T-helper 2 cell treated with Interferon-gamma antibody and Interleukin-4, amounts not matched to agents 5 μg/mL and 100 μg/mL, for 36 hours (primary cell): Measurements from ENCODE around the gene DDIT3.
"Not testable (repeated sequence)": the region's sequence is repeated elsewhere in the genome, so short reads cannot be mapped to it uniquely, and the experiment has no call there.

ENCODE experiments used
- DNase-seq: peaks from one replicate; pipeline ENCODE4 v3.0.0; 2021; ENCODE audit warnings: low spot score
- H3K27ac Mint-ChIP-seq: one replicate; pipeline ENCODE4 v1.8.0; 2021; ENCODE audit warnings: mild to moderate bottlenecking, mixed read lengths
- H3K27me3 Mint-ChIP-seq: one replicate; pipeline ENCODE4 v1.8.0; 2021; ENCODE audit warnings: low read depth, mixed read lengths
- H3K36me3 Mint-ChIP-seq: one replicate; pipeline ENCODE4 v1.8.0; 2021; ENCODE audit warnings: low read depth, mixed read lengths
- H3K4me1 Mint-ChIP-seq: one replicate; pipeline ENCODE4 v1.8.0; 2021; ENCODE audit warnings: low read depth, mixed read lengths
- H3K4me3 Mint-ChIP-seq: one replicate; pipeline ENCODE4 v1.8.0; 2022; ENCODE audit warnings: mild to moderate bottlenecking, moderate library complexity, mixed read lengths
- H3K9me3 Mint-ChIP-seq: one replicate; pipeline ENCODE4 v1.8.0; 2021; ENCODE audit warnings: mixed read lengths

The DDIT3 gene

DNA sequence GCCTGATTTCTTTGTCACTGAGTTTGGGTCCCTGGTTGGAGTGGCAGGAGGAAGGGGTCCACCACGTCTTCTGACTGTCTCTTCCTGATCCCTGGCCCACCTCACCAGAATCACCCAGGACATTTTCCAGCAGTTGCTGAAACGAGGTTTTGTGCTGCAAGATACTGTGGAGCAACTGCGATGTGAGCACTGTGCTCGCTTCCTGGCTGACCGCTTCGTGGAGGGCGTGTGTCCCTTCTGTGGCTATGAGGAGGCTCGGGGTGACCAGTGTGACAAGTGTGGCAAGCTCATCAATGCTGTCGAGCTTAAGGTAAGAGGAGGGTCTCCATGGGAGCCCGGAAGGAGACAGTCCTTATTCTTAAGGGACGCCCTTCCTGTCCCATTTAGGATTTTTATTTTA lies 20.1 kb downstream of the DDIT3 start:
- Mint-ChIP-seq H3K27ac (no peak overlapping the region), H3K36me3 (peaks cover 72% of the 10 kb centered on the region), H3K9me3 (peaks cover 3% of the 10 kb centered on the region), H3K4me3 (no peak overlapping the region), H3K27me3 (no peaks in the 10 kb centered on the region), H3K4me1 (no peaks in the 10 kb centered on the region)
- DNase-seq = no peak

DNA sequence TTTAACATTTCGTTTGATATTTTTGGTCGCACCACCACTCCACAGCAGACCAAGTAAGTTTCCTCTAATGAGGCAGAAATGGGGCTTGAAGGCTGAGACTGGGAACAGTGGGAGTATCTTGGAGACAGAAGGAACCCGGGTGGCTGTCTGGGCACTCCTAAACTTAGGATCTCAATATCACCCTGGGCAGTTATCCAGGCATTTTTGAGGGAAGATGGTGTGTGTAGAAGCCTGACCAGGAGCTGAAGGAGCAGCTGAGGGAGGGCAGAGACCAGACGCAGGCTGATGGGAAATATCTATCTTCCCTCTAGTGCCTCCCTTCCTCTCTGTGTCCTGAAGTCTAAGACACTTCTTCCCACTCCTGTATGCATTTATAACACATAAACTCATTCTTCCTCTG lies 21.7 kb downstream of the DDIT3 start:
- no peak overlapping the region for H3K4me3 Mint-ChIP-seq
- H3K36me3 Mint-ChIP-seq = peaks cover 64% of the 10 kb centered on the region
- H3K9me3 Mint-ChIP-seq = peaks cover 3% of the 10 kb centered on the region
- H3K4me1 Mint-ChIP-seq = no peaks in the 10 kb centered on the region
- no peaks in the 10 kb centered on the region for H3K27me3 Mint-ChIP-seq
- no peak for DNase-seq
- no peak overlapping the region for H3K27ac Mint-ChIP-seq

DNA sequence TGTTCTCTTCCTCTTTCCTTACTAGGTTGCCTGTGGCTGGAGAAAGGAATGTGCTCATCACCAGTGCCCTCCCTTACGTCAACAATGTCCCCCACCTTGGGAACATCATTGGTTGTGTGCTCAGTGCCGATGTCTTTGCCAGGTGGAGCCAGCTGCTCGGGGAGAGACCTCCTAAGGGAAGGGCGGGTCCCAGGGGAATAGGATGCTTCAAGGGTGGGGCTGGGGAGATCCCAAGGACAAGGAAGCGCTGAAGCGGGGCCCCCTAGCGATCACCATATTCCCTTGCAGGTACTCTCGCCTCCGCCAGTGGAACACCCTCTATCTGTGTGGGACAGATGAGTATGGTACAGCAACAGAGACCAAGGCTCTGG lies 22.2 kb downstream of the DDIT3 start:
- Mint-ChIP-seq H3K9me3 (peaks cover 3% of the 10 kb centered on the region), H3K36me3 (peaks cover 61% of the 10 kb centered on the region), H3K27ac (no peak overlapping the region), H3K4me1 (no peaks in the 10 kb centered on the region), H3K4me3 (no peak overlapping the region), H3K27me3 (no peaks in the 10 kb centered on the region)
- DNase-seq = no peak

DNA sequence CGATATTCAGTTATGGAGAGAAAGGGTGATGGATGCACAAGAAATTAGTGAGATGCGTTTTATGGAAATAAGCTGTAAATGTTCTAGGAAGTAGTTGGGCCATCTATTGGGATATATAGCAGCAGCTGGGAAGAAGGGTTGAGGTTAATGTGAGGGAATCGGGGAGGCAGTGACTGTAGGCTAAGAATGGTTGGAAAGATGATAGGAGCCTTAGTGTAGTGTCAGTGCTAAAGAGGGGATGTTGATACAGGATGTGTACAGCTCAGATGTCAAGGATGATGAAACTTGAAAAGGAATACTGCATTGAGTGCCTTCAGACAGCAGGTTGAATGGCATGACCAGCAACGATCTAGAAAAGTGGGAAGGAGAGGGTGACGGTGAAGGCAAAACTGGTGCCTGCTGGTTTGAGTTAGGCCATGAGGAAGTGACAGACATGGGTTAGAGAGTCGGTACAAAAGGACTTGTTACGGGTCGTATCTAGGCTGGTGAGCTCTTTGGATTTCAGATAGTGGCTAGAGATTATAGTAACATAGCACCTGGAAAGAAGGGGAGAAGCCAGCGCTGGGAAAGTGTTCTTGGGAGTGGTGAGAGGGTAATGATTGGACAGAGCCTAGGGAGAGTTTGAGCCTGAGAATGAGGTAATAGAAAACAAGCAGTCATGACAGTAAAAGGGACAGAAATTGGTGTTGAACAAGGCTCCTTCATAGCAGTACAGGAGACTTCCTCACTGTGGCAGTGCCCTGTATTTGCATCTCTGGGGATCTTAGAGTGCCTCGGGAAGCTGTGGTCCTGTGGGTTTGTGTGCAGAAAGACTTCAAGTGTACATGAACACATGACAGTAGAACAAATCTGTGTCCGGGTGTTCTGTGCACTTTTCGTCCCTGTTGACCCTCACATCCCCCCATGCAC lies 22.8 kb downstream of the DDIT3 start:
- H3K4me1 Mint-ChIP-seq = no peaks in the 10 kb centered on the region
- H3K27me3 Mint-ChIP-seq = no peaks in the 10 kb centered on the region
- H3K4me3 Mint-ChIP-seq = no peak overlapping the region
- peaks cover 63% of the 10 kb centered on the region for H3K36me3 Mint-ChIP-seq
- no peak overlapping the region for H3K27ac Mint-ChIP-seq
- no peak for DNase-seq
- H3K9me3 Mint-ChIP-seq = peaks cover 3% of the 10 kb centered on the region

DNA sequence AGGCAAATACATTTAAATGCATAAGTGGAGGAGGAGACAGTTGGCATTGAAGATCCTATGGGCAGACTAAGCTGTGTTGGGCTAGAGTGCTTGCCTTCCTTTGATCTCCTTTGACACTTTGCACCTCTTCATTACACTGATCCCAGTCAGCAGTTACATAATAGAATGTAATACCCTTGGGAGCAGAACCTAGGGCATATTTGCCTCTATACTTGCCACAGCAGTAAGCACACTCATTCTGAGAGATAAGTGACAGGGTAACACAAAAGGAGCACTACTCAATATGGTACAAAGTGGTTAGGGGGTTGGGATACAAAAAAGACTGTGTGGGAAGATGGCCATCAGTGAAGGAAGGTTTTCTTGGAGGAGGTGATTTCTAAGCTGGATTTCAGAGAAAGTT lies 23.5 kb downstream of the DDIT3 start:
- Mint-ChIP-seq H3K4me1 (no peaks in the 10 kb centered on the region), H3K4me3 (no peak overlapping the region), H3K36me3 (peaks cover 60% of the 10 kb centered on the region), H3K27me3 (no peaks in the 10 kb centered on the region), H3K27ac (no peak overlapping the region), H3K9me3 (peaks cover 3% of the 10 kb centered on the region)
- DNase-seq = no peak

DNA sequence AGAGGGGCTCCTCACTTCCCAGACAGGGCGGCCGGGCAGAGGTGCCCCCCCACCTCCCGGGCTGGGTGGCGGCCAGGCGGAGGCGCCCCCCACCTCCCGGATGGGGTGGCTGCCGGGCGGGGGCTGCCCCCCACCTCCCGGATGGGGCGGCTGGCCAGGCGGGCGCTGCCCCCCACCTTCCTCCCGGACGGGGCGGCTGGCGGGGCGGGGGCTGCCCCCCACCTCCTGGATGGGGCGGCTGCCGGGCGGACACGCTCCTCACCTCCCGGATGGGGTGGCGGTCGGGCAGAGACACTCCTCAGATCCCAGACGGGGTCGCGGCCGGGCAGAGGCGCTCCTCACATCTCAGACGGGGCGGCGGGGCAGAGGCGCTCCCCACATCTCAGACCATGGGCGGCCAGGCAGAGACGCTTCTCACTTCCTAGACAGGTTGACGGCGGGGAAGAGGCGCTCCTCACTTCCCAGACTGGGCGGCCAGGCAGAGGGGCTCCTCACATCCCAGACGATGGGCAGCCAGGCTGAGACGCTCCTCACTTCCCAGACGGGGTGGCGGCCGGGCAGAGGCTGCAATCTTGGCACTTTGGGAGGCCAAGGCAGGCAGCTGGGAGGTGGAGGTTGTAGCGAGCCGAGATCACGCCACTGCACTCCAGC lies 25.1 kb downstream of the DDIT3 start:
- H3K36me3 Mint-ChIP-seq = peaks cover 58% of the 10 kb centered on the region
- H3K4me1 Mint-ChIP-seq, DNase-seq, H3K27me3 Mint-ChIP-seq, H3K27ac Mint-ChIP-seq, H3K4me3 Mint-ChIP-seq, H3K9me3 Mint-ChIP-seq: not testable (repeated sequence)

DNA sequence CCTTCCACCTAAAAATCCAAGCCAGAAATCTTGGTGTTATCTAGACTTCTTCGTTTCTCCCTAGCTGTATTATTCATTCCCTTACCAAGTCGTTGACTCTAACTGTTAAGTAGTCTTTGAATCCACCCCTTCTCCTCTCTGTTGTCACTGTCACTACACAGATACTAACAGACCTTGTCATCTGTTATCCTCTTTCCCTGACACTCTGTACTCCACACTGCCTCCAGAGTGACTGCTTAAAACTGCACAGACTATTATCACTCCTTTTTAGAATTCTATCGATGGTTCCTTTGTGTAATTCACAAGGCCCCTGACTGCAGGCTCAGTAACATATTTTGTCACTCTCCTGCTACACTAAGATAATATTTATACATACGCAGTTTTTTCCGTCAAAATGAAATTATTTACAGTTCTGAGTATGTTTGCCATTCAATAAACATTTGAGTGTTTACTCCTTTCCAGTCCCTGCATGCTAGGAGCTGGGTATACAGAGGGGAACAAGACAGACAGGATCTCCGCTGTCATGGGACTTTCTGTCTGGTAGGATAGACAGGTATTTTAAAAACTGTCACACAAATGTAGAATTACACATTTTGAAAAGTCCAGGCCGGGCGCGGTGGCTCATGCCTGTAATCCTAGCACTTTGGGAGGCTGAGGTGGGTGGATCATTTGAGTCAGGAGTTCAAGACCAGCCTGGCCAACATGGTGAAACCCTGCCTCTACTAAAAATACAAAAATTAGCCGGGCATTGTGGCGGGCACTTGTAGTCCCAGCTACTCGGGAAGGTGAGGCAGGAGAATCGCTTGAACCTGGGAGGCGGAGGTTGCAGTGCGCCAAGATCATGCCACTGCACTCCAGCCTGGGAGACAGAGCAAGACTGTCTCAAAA lies 28.7 kb downstream of the DDIT3 start:
- peak overlapping the region; percentile 0 for H3K4me3 Mint-ChIP-seq
- DNase-seq = no peak
- no peaks in the 10 kb centered on the region for H3K9me3 Mint-ChIP-seq
- H3K27me3 Mint-ChIP-seq = no peaks in the 10 kb centered on the region
- peaks cover 49% of the 10 kb centered on the region for H3K36me3 Mint-ChIP-seq
- H3K27ac Mint-ChIP-seq = peak overlapping the region; percentile 70
- peaks cover 21% of the 10 kb centered on the region for H3K4me1 Mint-ChIP-seq

DNA sequence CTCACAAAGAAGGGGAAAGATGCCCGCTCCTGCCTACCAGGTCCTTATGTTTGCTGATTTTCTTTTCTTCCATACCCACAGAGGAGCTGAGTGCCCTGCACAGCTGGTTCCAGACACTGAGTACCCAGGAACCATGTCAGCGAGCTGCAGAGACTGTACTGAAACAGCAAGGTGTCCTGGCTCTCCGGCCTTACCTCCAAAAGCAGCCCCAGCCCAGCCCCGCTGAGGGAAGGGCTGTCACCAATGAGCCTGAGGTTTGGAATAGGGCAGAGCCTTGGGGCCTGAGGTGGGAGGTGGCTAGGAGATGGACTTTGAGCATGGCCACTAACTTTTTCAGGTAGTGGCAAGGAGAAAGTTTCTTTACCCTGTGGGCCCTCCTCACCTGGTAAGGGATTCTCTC lies 30.2 kb downstream of the DDIT3 start:
- Mint-ChIP-seq H3K4me1 (peaks cover 21% of the 10 kb centered on the region), H3K4me3 (no peak overlapping the region), H3K36me3 (peaks cover 44% of the 10 kb centered on the region), H3K9me3 (no peaks in the 10 kb centered on the region), H3K27ac (no peak overlapping the region), H3K27me3 (no peaks in the 10 kb centered on the region)
- DNase-seq = no peak

DNA sequence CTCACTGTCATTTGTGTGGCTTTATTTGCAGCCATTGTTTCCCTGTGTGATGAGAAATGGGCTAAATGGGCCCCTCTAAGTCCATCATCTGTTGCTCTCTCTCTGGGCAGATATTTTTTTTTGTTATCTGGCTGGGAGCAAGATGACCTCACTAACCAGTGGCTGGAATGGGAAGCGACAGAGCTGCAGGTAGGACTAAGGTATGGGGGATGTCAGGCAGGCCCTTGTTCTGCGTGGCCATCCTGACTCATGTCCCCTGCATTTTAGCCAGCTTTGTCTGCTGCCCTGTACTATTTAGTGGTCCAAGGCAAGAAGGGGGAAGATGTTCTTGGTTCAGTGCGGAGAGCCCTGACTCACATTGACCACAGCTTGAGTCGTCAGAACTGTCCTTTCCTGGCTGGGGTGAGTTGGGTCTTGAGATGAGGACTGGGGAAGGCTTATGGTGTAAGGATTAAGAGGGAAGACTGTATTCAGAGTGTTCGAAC lies 31.1 kb downstream of the DDIT3 start:
- peak overlapping the region; percentile 99 for H3K4me3 Mint-ChIP-seq
- DNase-seq = no peak

DNA sequence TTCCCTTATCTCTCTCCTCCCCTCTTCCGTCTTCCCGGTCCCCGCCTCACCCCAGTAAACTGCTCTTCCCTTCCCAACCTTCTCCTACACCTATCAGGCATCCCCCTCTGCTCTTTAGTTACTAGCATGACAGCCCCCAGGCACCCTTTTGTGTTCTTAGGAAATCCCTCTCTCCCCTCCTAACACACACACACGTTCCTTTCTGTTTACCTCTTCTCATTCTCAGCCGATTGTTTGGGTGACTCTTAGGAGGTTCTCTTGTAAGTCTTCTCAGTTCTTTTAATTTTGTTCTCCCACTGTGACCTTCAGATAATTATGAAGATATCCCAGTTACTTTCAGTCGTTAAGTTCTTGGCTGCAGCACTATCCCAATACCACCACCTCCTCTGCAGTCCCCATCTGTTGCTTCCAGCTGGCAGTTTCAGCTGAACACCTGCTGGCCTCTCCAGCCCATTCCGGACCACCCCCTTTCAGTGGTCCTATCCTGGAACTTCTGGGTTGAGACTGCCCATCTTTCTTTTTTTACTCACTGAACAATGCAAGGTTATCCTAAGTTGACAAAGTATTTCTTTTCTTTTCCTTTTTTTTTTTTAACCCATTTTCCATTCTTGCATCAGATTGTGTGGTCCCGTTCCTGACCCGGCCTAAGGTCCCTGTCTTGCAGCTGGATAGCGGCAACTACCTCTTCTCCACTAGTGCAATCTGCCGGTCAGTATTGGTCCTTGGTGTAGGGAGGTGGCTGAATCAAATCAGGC lies 31.7 kb downstream of the DDIT3 start:
- H3K4me3 Mint-ChIP-seq = peak overlapping the region; percentile 99
- DNase-seq = no peak
- peaks cover 21% of the 10 kb centered on the region for H3K4me1 Mint-ChIP-seq
- H3K9me3 Mint-ChIP-seq = no peaks in the 10 kb centered on the region
- peaks cover 39% of the 10 kb centered on the region for H3K36me3 Mint-ChIP-seq
- H3K27ac Mint-ChIP-seq = peak overlapping the region; percentile 93
- no peaks in the 10 kb centered on the region for H3K27me3 Mint-ChIP-seq

More for the DNA sequence above, 31.1 kb downstream of the DDIT3 start:
- Mint-ChIP-seq H3K27ac (peak overlapping the region; percentile 93), H3K4me1 (peaks cover 21% of the 10 kb centered on the region), H3K27me3 (no peaks in the 10 kb centered on the region), H3K36me3 (peaks cover 42% of the 10 kb centered on the region), H3K9me3 (no peaks in the 10 kb centered on the region)

DNA sequence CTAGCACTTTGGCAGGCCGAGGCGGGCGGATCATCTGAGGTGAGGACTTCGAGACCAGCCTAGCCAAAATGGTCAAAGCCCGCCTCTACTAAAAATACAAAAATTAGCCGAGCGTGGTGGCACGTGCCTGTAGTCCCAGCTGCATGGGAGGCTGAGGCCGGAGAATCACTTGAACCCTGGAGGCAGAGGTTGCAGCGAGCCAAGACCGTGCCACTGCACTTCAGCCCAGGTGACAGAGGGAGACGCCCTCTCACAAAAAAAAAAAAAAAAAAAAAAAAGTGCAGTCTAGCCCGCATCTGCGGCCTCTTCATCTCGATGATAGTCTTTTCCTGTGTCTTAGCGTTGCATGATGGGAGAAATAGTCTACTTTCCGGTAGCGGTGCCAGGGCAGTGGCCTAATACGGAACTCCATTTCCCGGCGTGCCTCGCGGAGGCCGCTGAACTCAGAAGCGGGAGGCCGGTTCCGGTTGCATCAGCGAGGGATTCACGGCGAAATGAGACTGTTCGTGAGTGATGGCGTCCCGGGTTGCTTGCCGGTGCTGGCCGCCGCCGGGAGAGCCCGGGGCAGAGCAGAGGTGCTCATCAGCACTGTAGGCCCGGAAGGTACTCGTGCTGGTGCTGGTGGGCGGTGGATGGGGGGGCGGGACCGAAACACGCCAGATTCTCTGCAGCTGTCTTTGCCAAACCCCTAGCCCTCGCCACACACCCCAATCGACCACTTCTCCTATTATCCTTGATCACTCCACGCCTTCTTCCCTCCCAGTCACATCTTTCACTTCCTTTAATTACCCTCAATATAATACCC lies 32.5 kb downstream of the DDIT3 start, which contains the start of gene MARS1:
MARS1 (plus strand) TSS at position 472 of the 805 bp plus-strand sequence; CDS start at position 495, 23 bp downstream.
- peak within 1 kb of the TSS; percentile 99 for H3K4me3 Mint-ChIP-seq

DNA sequence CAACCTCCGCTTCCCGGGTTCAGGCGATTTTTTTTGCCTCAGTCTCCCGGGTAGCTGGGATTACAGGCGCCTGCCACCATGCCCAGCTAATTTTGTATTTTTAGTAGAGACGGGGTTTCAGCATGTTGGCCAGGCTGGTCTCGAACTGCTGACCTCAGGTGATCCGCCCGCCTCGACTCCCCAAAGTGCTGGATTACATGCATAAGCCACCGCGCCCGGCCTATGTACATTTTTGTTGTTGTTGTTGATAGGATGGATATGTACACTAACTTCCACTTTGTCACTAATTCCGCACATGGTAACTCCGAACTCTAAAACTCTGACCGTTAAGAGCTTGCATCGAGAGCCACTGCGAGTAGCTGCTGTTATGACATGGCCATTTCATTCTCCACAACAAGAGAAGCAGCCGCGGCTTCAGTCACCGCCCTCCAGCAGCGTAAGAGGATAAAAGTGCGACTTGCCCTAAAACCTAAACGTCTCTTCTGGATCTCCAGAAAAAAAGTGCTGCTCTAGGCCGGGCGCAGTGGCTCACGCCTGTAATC lies 33.2 kb downstream of the DDIT3 start:
- Mint-ChIP-seq H3K4me1 (peaks cover 21% of the 10 kb centered on the region), H3K4me3 (peak overlapping the region; percentile 99), H3K9me3 (no peaks in the 10 kb centered on the region), H3K27ac (no peak overlapping the region), H3K36me3 (peaks cover 32% of the 10 kb centered on the region), H3K27me3 (no peaks in the 10 kb centered on the region)
- no peak for DNase-seq

More for the DNA sequence above, 32.5 kb downstream of the DDIT3 start, which contains the start of gene MARS1:
- peak; percentile 95 for DNase-seq
- peaks cover 37% of the 10 kb centered on the region for H3K36me3 Mint-ChIP-seq
- H3K27ac Mint-ChIP-seq = peak within 1 kb of the TSS; percentile 93
- no peaks in the 10 kb centered on the region for H3K9me3 Mint-ChIP-seq
- peaks cover 21% of the 10 kb centered on the region for H3K4me1 Mint-ChIP-seq
- no peaks in the 10 kb centered on the region for H3K27me3 Mint-ChIP-seq
